ENCODE measurements around the gene BSPRY.
A peak's percentile ranks its signal among the peaks of the same experiment; 100 is the strongest.
"Not testable (repeated sequence)": the region's sequence is repeated elsewhere in the genome, so short reads cannot be mapped to it uniquely, and the experiment has no call there.

Gene BSPRY

DNA sequence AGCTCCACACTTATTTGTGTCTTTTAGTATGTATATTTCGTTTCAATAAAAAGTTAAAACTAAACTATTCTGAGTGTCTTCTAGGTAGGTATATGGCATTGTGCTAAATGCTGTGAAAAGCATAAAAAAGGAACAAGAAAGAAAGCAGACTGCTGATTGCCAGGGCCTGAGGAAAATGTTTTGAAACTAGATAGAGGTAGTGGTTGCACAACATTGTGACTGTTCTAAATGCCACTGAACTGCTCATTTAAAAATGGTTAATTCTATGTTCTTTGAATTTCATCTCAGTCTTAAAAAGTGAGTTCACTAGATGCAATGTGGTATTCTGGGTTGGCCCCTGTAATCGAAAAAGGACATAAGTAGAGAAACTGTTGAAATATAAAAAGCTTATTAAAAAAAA, 54.3 kb downstream of the BSPRY start:
- DNase-seq (ENCODE audit: low read depth) = no peak
- no peak for TF ChIP-seq CTCF (IDR thresholded peaks at IDR 0.05; ENCODE audit: insufficient read depth, low read depth, low read length, missing control alignments)
- no peak overlapping the region for H3K4me3 ChIP-seq (ENCODE audit: low read depth, low read length)

GRCh38 chr9:113406353-113406752, 57.0 kb downstream of the BSPRY start:
- H3K4me3 ChIP-seq (ENCODE audit: low read depth, low read length); DNase-seq (ENCODE audit: low read depth): not testable (repeated sequence)

- DNase-seq (ENCODE audit: low read depth) = peak; percentile 81
- H3K4me3 ChIP-seq (ENCODE audit: low read depth, low read length) = not testable (repeated sequence)
- peak; percentile 86 for TF ChIP-seq CTCF (IDR thresholded peaks at IDR 0.05; ENCODE audit: insufficient read depth, low read depth, low read length, missing control alignments)
Measured at GRCh38 chr9:113406873-113407511, 57.7 kb downstream of the BSPRY start.

- no peak for TF ChIP-seq CTCF (IDR thresholded peaks at IDR 0.05; ENCODE audit: insufficient read depth, low read depth, low read length, missing control alignments)
- DNase-seq (ENCODE audit: low read depth) = peak; percentile 17
- H3K4me3 ChIP-seq (ENCODE audit: low read depth, low read length) = peak overlapping the region; percentile 81
Measured at GRCh38 chr9:113409481-113409880, 60.1 kb downstream of the BSPRY start.

GRCh38 chr9:113409883-113410206, 60.5 kb downstream of the BSPRY start:
- DNase-seq (ENCODE audit: low read depth) = no peak
- peak overlapping the region; percentile 81 for H3K4me3 ChIP-seq (ENCODE audit: low read depth, low read length)
- no peak for TF ChIP-seq CTCF (IDR thresholded peaks at IDR 0.05; ENCODE audit: insufficient read depth, low read depth, low read length, missing control alignments)

DNA sequence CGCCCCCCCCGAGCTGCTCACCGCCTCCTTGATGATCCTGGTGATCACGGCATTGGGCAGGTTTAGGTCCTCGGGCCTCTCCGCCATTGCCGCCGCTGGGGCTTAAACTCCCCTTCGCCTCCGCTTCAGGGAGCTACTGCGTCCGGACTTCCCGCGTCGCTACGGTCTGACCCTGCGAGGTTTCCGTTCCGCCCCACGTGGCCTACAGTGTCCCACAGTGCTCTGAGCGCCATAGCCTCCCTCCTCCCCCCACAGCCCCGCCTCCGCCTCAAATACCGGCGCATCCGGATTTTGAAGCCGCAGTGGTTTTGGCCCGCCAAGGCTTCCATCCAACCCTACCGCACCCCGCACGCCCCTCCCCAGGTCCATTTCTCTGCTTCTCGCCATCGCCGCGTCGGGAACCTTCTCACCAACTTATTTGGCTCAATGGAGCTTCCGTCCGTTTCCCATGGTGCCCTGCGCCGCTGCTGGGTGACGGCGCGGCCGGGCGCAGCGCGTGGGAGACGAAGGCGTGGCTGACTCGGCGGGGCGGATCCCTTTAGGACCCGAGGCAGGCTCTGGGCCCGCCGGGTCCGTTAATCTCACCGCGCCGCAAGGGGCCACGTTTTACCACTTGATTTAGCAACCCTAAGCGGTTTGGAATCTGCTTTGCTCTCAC, 61.0 kb downstream of the BSPRY start, which contains the start of the genes C9orf43 and POLE3:
C9orf43 (plus strand) TSS at position 541 of the 658 bp plus-strand sequence. CDS start 2,747 bp downstream, outside the sequence.
POLE3 (minus strand) TSS at position 469 of the 658 bp plus-strand sequence; CDS start at position 87, 382 bp downstream.
- peak within 1 kb of the TSS; percentile 81 for H3K4me3 ChIP-seq (ENCODE audit: low read depth, low read length)
- TF ChIP-seq CTCF (IDR thresholded peaks at IDR 0.05; ENCODE audit: insufficient read depth, low read depth, low read length, missing control alignments) = no peak
- peak; percentile 97 for DNase-seq (ENCODE audit: low read depth)

DNA sequence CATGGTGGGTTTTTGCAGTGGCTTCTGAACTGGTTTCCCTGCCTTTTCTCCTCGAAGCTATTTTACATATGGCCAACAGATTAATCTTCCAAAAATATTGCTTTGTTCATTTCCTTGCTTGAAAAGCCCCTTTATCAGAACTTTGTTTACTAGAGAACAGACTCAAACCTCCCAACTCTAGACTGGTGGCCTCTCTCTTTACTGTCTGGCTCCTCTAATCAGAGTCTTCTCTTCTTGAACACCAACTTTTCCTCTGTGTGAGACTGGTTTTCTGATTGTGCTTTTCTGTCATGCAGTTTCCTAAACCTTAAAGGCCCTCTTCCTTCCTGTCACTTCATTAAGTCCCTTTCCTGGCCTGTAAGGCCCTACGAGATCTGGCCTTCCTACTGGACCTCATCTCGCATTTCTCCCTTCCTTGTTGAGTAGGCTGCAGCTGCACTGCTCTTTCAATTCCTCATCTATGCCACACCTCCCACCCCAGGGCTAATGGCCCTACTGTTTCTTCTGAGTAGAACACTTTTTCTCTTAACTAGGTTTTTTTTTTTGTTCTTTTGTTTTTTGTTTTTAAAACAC, 66.9 kb downstream of the BSPRY start:
- DNase-seq (ENCODE audit: low read depth) = peak; percentile 81
- no peak overlapping the region for H3K4me3 ChIP-seq (ENCODE audit: low read depth, low read length)
- TF ChIP-seq CTCF (IDR thresholded peaks at IDR 0.05; ENCODE audit: insufficient read depth, low read depth, low read length, missing control alignments) = no peak
